Measurements from ENCODE around the gene MUL1. TPM values are rescaled to one million over a fixed set of nuclear protein-coding genes. Genes with fewer than 3 reads are reported as not detected.

The MUL1 gene
- total RNA-seq, 1 donor from 2014 or later: 42.9 TPM

- Mint-ChIP-seq H3K4me1 (ENCODE audit: unreplicated experiment) (peaks cover 4% of the 10 kb centered on the region), H3K27me3 (ENCODE audit: unreplicated experiment) (peaks cover 22% of the 10 kb centered on the region), H3K27ac (ENCODE audit: unreplicated experiment) (no peak overlapping the region), H3K36me3 (ENCODE audit: unreplicated experiment) (peaks cover 3% of the 10 kb centered on the region), H3K4me3 (ENCODE audit: unreplicated experiment) (no peak overlapping the region), H3K9me3 (ENCODE audit: unreplicated experiment) (no peaks in the 10 kb centered on the region)
- DNase-seq (ENCODE audit: extremely low spot score, unreplicated experiment): no peak
- TF ChIP-seq, protein P1, sequence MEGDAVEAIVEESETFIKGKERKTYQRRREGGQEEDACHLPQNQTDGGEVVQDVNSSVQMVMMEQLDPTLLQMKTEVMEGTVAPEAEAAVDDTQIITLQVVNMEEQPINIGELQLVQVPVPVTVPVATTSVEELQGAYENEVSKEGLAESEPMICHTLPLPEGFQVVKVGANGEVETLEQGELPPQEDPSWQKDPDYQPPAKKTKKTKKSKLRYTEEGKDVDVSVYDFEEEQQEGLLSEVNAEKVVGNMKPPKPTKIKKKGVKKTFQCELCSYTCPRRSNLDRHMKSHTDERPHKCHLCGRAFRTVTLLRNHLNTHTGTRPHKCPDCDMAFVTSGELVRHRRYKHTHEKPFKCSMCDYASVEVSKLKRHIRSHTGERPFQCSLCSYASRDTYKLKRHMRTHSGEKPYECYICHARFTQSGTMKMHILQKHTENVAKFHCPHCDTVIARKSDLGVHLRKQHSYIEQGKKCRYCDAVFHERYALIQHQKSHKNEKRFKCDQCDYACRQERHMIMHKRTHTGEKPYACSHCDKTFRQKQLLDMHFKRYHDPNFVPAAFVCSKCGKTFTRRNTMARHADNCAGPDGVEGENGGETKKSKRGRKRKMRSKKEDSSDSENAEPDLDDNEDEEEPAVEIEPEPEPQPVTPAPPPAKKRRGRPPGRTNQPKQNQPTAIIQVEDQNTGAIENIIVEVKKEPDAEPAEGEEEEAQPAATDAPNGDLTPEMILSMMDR (IDR thresholded peaks at IDR 0.05): no peak
Measured at GRCh38 chr1:20491866-20492265, 16.1 kb downstream of the MUL1 start.

- Mint-ChIP-seq H3K9me3 (ENCODE audit: unreplicated experiment) (no peaks in the 10 kb centered on the region), H3K4me1 (ENCODE audit: unreplicated experiment) (no peaks in the 10 kb centered on the region), H3K36me3 (ENCODE audit: unreplicated experiment) (no peaks in the 10 kb centered on the region), H3K27me3 (ENCODE audit: unreplicated experiment) (peaks cover 22% of the 10 kb centered on the region), H3K27ac (ENCODE audit: unreplicated experiment) (no peak overlapping the region), H3K4me3 (ENCODE audit: unreplicated experiment) (no peak overlapping the region)
- TF ChIP-seq, protein P1 (IDR thresholded peaks at IDR 0.05): no peak
- DNase-seq (ENCODE audit: extremely low spot score, unreplicated experiment): no peak
Measured at GRCh38 chr1:20491178-20491577, 16.8 kb downstream of the MUL1 start.

DNA sequence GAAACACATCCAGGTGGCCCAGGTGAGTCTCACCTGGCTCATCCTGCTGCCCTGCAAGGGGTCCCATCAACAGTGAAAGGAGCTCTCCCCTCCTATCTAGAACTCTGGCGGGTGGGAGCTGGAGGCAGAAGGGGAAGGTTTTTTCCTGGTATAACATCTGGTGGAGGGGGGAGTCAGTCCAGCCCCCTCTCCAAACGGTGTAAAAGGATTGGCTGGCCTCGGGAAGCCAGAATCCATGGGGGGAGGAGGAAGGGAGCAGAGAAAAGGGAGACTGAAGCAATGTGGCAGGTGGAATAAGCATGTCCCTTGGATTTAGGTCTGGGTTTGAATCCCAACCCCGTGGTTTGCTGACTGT is 20.7 kb downstream of the MUL1 start:
- Mint-ChIP-seq H3K9me3 (ENCODE audit: unreplicated experiment) (no peaks in the 10 kb centered on the region), H3K4me3 (ENCODE audit: unreplicated experiment) (peak overlapping the region; percentile 72), H3K27ac (ENCODE audit: unreplicated experiment) (no peak overlapping the region), H3K4me1 (ENCODE audit: unreplicated experiment) (peaks cover 20% of the 10 kb centered on the region), H3K36me3 (ENCODE audit: unreplicated experiment) (no peaks in the 10 kb centered on the region), H3K27me3 (ENCODE audit: unreplicated experiment) (peaks cover 22% of the 10 kb centered on the region)
- DNase-seq (ENCODE audit: extremely low spot score, unreplicated experiment): no peak
- TF ChIP-seq, protein P1 (IDR thresholded peaks at IDR 0.05): no peak

DNA sequence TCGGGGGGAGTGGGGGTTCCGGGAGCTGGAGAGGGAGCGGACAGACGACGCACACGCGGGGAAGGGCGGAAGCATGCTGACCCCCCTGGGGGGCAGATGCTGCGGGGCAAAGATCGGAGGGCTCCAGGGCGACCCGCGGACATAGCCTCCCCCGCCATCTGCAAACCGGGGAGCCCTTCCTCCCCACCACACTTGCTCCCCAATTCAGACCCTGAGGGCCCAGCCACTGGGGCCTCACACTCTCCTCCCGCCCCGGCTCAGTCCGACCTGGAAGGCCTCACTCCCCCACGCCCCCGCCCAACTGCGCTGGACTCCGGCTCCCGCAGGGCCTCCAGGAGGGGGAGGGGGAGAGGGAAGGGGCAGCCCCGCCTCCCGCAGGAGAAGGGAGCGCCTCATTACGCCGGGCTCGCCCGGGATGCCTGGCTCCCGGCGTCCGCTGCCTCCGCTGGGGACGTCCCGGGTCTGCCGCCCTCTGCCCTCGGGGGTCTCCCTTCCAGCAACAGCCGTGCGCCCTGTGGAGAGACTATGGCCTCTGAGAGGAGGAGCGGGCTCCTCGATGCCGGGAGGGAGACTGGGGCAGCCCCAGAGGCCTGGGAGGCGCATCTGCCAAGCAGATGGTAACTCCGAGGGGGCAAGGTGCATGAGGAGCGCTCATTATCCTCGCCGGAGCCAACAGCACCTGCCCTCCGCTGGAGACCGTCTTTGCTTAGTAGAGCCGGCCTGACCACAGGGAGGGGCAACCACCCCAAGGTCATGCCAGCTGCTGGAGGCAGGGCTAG is 21.3 kb downstream of the MUL1 start:
- H3K9me3 Mint-ChIP-seq (ENCODE audit: unreplicated experiment): no peaks in the 10 kb centered on the region

More for the DNA sequence above, 21.3 kb downstream of the MUL1 start:
- TF ChIP-seq, protein P1 (IDR thresholded peaks at IDR 0.05): no peak
- peak overlapping the region; percentile 72 for H3K4me3 Mint-ChIP-seq (ENCODE audit: unreplicated experiment)
- peak overlapping the region; percentile 44 for H3K27ac Mint-ChIP-seq (ENCODE audit: unreplicated experiment)
- H3K4me1 Mint-ChIP-seq (ENCODE audit: unreplicated experiment): peaks cover 21% of the 10 kb centered on the region
- H3K27me3 Mint-ChIP-seq (ENCODE audit: unreplicated experiment): peaks cover 22% of the 10 kb centered on the region
- peak; percentile 89 for DNase-seq (ENCODE audit: extremely low spot score, unreplicated experiment)
- no peaks in the 10 kb centered on the region for H3K36me3 Mint-ChIP-seq (ENCODE audit: unreplicated experiment)
